PFSK-1 (cell line): ENCODE data around the gene OR6B1.

ENCODE experiments used
- FOXP2 ChIP-seq: optimal IDR thresholded peaks from 2 replicates; pipeline ENCODE3; 2011; ENCODE audit warnings: borderline replicate concordance, control low read depth, inconsistent platforms; ENCODE audit not compliant: insufficient read depth; ENCODE audit errors: extremely low read length, extremely low read depth
- POLR2AphosphoS5 ChIP-seq: IDR thresholded peaks from 2 replicates; pipeline ENCODE4 v1.6.1; 2012; ENCODE audit warnings: low read depth, mild to moderate bottlenecking, control low read depth, low read length, moderate library complexity
- REST ChIP-seq, 2 experiments: IDR thresholded peaks; 2 replicates each; pipeline versions ENCODE4 v1.6.1 to v1.8.0; 2011 to 2012; ENCODE audit warnings: low read depth in 2 of 2, low read length in 2 of 2, control low read depth in 1 of 2, inconsistent platforms in 1 of 2, mild to moderate bottlenecking in 1 of 2, moderate library complexity in 1 of 2; ENCODE audit not compliant: insufficient read depth in 1 of 2
- SIN3A ChIP-seq: IDR thresholded peaks from 2 replicates; pipeline ENCODE4 v1.6.1; 2012; ENCODE audit warnings: mild to moderate bottlenecking, low read length, moderate library complexity, borderline replicate concordance; ENCODE audit not compliant: insufficient read depth
- TAF1 ChIP-seq: IDR thresholded peaks from 2 replicates; pipeline ENCODE4 v1.6.1; 2012; ENCODE audit warnings: low read length, control low read depth, borderline replicate concordance; ENCODE audit not compliant: insufficient read depth

OR6B1 gene

GRCh38 chr7:144038887-144039286 lies 38.8 kb downstream of the OR6B1 start:
- TF ChIP-seq POLR2AphosphoS5 (no peak), TAF1 (no peak), SIN3A (no peak), REST (IDR thresholded peaks at IDR 0.05; ENCODE audit: insufficient read depth in 1 of 2, low read depth in 2 of 2, low read length in 2 of 2) (no peak), FOXP2 (no peak)

GRCh38 chr7:144048648-144049047 lies 48.5 kb downstream of the OR6B1 start, which contains the start of gene OR2A5:
Gene OR2A5, plus strand, starts transcription at chr7:144048948. Its CDS starts 1,454 bp downstream, at chr7:144050402.
- no peak for TF ChIP-seq POLR2AphosphoS5
- no peak for TF ChIP-seq FOXP2
- no peak for TF ChIP-seq SIN3A
- TF ChIP-seq TAF1: no peak
- TF ChIP-seq REST (IDR thresholded peaks at IDR 0.05; ENCODE audit: insufficient read depth in 1 of 2, low read depth in 2 of 2, low read length in 2 of 2): no peak

GRCh38 chr7:144049491-144049890 lies 49.4 kb downstream of the OR6B1 start:
- TF ChIP-seq POLR2AphosphoS5 (no peak), SIN3A (no peak), FOXP2 (no peak), TAF1 (no peak), REST (IDR thresholded peaks at IDR 0.05; ENCODE audit: insufficient read depth in 1 of 2, low read depth in 2 of 2, low read length in 2 of 2) (no peak)

- no peak for TF ChIP-seq FOXP2
These were observed 50.0 kb downstream of the OR6B1 start for GRCh38 chr7:144050093-144050492.

- no peak for TF ChIP-seq POLR2AphosphoS5
- no peak for TF ChIP-seq REST (IDR thresholded peaks at IDR 0.05; ENCODE audit: insufficient read depth in 1 of 2, low read depth in 2 of 2, low read length in 2 of 2)
- no peak for TF ChIP-seq SIN3A
- TF ChIP-seq FOXP2: no peak
- TF ChIP-seq TAF1: no peak
These were observed 57.8 kb downstream of the OR6B1 start for GRCh38 chr7:144057954-144058353.
